ENCODE data around the gene FEZF2. TPM values are rescaled to one million over a fixed set of nuclear protein-coding genes. Genes with fewer than 3 reads are reported as not detected.

Gene FEZF2
- total RNA-seq, 1 experiment from 2014 or later, result not detected

GRCh38 chr3:62332835-62333244, 40.5 kb downstream of the FEZF2 start:
- DNase-seq (ENCODE audit: low spot score), result no peak

- DNase-seq (ENCODE audit: low spot score), result no peak
Observed at GRCh38 chr3:62332017-62332416, 41.3 kb downstream of the FEZF2 start.

DNA sequence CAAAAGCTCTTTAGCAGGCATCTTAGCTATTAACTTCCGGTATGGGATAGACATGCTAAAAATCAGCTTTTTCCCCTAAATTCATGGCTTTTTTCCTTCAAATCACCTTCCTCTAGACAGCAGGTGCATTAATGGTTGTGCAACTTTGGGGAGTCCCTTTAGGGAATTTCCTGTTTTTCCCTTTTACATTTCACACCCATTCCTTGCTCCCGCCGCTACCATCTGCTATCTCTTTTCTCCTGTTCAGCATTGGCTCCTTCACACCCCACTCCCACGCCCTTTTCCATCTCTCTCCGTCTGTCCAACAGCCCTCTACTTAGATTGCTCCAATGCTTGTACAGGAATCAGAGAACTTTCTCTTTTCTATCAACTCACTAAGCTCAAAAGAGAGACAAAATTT, 43.4 kb downstream of the FEZF2 start:
- DNase-seq (ENCODE audit: low spot score), result no peak

DNA sequence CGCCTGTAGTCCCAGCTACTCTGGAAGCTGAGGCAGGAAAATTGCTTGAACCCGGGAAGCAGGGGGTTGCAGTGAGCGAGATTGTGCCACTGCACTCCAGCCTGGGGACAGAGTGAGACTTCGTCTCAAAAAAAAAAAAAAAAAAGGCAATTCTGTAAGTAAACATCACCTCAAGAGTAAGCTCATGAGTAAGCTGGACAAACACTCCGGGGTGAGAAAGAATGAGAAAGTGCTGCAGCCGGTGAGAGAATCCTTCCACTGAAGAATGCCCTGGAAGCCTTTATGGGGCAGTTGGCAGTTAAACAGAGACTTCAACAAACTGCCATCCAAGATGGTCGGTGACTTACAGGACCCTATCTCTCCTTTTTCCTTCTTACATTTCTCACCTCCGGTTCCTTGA, 47.5 kb downstream of the FEZF2 start:
- no peak for DNase-seq (ENCODE audit: low spot score)

- no peak for DNase-seq (ENCODE audit: low spot score)
Observed at GRCh38 chr3:62323241-62323640, 50.1 kb downstream of the FEZF2 start.
